ENCODE data around the gene ECM1.
A peak's percentile ranks its signal among the peaks of the same experiment; 100 is the strongest.

Gene ECM1

DNA sequence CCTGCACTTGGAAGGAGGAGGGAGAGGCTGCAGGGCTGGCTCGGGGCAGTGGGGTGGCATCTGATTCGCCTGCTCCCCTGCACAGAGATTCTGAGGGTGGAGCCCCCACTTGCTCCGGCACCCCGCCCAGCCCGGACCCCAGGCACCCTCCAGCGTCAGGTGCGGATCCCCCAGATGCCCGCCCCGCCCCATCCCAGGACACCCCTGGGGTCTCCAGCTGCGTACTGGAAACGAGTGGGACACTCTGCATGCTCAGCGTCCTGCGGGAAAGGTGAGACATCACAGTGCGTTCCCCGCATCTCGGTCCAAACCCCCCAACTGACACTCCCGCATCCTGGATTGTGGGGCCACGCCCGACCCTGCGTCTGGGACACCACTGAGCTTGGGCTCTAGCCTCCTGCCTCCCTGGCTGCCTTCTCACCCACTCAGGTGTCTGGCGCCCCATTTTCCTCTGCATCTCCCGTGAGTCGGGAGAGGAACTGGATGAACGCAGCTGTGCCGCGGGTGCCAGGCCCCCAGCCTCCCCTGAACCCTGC lies 49.2 kb downstream of the ECM1 start:
- TF ChIP-seq, protein P1, sequence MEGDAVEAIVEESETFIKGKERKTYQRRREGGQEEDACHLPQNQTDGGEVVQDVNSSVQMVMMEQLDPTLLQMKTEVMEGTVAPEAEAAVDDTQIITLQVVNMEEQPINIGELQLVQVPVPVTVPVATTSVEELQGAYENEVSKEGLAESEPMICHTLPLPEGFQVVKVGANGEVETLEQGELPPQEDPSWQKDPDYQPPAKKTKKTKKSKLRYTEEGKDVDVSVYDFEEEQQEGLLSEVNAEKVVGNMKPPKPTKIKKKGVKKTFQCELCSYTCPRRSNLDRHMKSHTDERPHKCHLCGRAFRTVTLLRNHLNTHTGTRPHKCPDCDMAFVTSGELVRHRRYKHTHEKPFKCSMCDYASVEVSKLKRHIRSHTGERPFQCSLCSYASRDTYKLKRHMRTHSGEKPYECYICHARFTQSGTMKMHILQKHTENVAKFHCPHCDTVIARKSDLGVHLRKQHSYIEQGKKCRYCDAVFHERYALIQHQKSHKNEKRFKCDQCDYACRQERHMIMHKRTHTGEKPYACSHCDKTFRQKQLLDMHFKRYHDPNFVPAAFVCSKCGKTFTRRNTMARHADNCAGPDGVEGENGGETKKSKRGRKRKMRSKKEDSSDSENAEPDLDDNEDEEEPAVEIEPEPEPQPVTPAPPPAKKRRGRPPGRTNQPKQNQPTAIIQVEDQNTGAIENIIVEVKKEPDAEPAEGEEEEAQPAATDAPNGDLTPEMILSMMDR (IDR thresholded peaks at IDR 0.05; ENCODE audit: insufficient read depth, low read depth, low read length, missing control alignments), result no peak
- H3K4me3 ChIP-seq (ENCODE audit: low read length), result no peak overlapping the region
- no peak for DNase-seq (ENCODE audit: low read depth)

DNA sequence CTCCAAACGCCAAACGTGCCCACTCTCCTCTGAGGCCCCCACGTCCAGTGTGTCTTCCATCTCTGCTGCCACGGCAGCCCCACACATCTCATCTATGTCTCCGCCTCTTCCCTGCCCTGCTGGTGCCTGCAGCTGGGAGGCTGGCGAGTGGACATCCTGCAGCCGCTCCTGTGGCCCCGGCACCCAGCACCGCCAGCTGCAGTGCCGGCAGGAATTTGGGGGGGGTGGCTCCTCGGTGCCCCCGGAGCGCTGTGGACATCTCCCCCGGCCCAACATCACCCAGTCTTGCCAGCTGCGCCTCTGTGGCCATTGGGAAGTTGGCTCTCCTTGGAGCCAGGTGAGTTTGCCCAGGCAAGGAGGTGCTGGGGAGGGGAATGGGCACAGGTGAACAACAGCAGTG lies 49.9 kb downstream of the ECM1 start:
- TF ChIP-seq, protein P1 (IDR thresholded peaks at IDR 0.05; ENCODE audit: insufficient read depth, low read depth, low read length, missing control alignments), result no peak
- no peak for DNase-seq (ENCODE audit: low read depth)

DNA sequence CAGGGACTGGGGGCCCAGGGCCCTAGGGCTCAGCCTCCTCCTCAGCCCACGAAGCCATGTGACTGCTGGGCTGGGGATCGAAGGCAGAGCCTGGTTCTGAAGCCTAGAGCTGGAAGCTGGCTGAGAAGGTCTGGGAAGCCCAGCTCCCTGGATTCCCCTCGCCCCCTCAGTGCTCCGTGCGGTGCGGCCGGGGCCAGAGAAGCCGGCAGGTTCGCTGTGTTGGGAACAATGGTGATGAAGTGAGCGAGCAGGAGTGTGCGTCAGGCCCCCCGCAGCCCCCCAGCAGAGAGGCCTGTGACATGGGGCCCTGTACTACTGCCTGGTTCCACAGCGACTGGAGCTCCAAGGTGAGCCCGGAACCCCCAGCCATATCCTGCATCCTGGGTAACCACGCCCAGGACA lies 50.4 kb downstream of the ECM1 start:
- TF ChIP-seq, protein P1 (IDR thresholded peaks at IDR 0.05; ENCODE audit: insufficient read depth, low read depth, low read length, missing control alignments), result no peak
- H3K4me3 ChIP-seq (ENCODE audit: low read length), result no peak overlapping the region
- no peak for DNase-seq (ENCODE audit: low read depth)

More for the DNA sequence above, 49.9 kb downstream of the ECM1 start:
- H3K4me3 ChIP-seq (ENCODE audit: low read length), result no peak overlapping the region

DNA sequence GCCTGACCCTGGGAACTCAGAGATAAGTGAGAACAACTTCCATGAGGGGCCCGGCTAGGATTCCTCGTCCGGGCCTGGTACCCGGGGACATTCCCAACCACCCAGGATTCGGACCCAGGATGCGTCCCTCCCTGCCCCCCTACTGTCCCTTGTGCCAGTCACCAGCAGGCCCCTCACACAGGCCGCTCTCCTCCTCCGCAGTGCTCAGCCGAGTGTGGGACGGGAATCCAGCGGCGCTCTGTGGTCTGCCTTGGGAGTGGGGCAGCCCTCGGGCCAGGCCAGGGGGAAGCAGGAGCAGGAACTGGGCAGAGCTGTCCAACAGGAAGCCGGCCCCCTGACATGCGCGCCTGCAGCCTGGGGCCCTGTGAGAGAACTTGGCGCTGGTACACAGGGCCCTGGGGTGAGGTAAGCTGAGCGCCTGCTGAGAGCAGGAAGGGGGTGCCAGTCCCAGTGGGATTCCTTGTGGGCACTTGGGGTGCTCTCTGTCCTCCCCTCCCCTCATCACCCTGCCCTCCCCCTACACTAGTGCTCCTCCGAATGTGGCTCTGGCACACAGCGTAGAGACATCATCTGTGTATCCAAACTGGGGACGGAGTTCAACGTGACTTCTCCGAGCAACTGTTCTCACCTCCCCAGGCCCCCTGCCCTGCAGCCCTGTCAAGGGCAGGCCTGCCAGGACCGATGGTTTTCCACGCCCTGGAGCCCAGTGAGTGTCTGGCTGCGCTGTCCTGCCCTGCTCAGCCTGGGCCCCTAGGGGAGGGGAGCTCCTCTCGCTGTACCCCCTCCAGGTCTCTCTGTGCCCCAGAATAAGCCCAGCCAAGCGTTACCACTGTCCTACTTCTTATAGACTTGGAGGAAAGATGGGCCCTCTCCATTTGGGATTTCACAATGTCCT lies 51.1 kb downstream of the ECM1 start:
- no peak overlapping the region for H3K4me3 ChIP-seq (ENCODE audit: low read length)
- TF ChIP-seq, protein P1 (IDR thresholded peaks at IDR 0.05; ENCODE audit: insufficient read depth, low read depth, low read length, missing control alignments), result no peak
- no peak for DNase-seq (ENCODE audit: low read depth)

DNA sequence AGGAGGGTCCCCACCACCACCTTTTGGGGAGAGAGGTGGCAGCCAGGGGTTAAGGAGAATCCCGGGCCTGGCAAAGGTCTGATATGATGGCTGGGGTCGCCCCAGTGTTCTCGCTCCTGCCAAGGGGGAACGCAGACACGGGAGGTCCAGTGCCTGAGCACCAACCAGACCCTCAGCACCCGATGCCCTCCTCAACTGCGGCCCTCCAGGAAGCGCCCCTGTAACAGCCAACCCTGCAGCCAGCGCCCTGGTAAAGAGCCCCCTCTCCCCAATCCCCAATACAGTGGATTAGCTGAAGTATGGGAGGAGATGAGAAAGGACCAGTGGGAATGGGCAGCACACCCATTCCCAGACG lies 51.7 kb downstream of the ECM1 start:
- DNase-seq (ENCODE audit: low read depth), result no peak
- TF ChIP-seq, protein P1 (IDR thresholded peaks at IDR 0.05; ENCODE audit: insufficient read depth, low read depth, low read length, missing control alignments), result no peak
- no peak overlapping the region for H3K4me3 ChIP-seq (ENCODE audit: low read length)

DNA sequence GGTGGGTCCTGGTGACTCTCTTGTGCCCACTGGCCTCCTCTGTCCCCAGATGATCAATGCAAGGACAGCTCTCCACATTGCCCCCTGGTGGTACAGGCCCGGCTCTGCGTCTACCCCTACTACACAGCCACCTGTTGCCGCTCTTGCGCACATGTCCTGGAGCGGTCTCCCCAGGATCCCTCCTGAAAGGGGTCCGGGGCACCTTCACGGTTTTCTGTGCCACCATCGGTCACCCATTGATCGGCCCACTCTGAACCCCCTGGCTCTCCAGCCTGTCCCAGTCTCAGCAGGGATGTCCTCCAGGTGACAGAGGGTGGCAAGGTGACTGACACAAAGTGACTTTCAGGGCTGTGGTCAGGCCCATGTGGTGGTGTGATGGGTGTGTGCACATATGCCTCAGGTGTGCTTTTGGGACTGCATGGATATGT lies 52.1 kb downstream of the ECM1 start:
- peak; percentile 74 for DNase-seq (ENCODE audit: low read depth)
- TF ChIP-seq, protein P1 (IDR thresholded peaks at IDR 0.05; ENCODE audit: insufficient read depth, low read depth, low read length, missing control alignments), result peak; percentile 91
- peak overlapping the region; percentile 76 for H3K4me3 ChIP-seq (ENCODE audit: low read length)
